Measurements from ENCODE around the gene SPINK1.
"Not testable (repeated sequence)": the region's sequence is repeated elsewhere in the genome, so short reads cannot be mapped to it uniquely, and the experiment has no call there.

Gene SPINK1

GRCh38 chr5:147803926-147804325 is 27.5 kb downstream of the SPINK1 start:
- Mint-ChIP-seq H3K27me3 (ENCODE audit: low read depth) (peaks cover 9% of the 10 kb centered on the region), H3K36me3 (ENCODE audit: low read depth) (no peaks in the 10 kb centered on the region), H3K4me3 (no peak overlapping the region), H3K4me1 (ENCODE audit: low read depth) (peaks cover 2% of the 10 kb centered on the region), H3K9me3 (no peaks in the 10 kb centered on the region), H3K27ac (no peak overlapping the region)

DNA sequence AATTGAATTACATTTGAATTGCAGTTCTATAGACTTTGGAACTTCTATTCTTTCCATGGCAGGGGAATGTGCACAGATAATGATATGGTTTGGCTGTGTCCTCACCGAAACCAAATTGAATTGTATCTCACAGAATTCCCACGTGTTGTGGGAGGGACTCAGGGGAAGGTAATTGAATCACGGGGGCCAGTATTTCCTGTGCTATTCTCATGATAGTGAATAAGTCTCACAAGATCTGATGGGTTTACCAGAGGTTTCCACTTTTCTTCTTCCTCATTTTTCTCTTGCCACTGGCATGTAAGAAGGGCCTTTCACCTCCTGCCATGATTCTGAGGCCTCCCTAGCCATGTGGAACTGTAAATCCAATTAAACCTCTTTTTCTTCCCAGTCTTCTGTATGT is 28.3 kb downstream of the SPINK1 start:
- not testable (repeated sequence) for H3K4me1 Mint-ChIP-seq (ENCODE audit: low read depth); H3K9me3 Mint-ChIP-seq; H3K27ac Mint-ChIP-seq; H3K4me3 Mint-ChIP-seq; H3K36me3 Mint-ChIP-seq (ENCODE audit: low read depth)
- peaks cover 10% of the 10 kb centered on the region for H3K27me3 Mint-ChIP-seq (ENCODE audit: low read depth)

DNA sequence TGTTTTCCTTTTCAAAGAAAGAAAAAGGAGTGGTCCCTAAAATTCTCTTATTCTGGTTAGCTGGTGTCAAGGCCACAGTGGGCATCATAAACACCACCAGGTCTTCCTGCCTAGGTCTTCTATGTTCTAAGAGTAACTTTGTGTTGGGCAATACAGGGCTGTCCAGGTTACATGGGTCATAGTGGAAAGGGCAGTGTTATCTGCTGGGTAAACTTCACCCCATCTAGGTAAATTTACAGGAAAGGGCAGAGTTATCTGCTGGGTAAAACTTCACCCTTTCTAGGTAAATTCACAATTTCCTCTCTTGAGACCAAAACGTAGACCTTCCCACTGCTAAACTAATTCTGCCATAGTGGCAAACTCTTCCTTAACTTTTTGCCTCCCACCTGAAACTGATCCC is 30.0 kb downstream of the SPINK1 start:
- no peak overlapping the region for H3K4me3 Mint-ChIP-seq
- no peak overlapping the region for H3K27ac Mint-ChIP-seq
- peaks cover 15% of the 10 kb centered on the region for H3K27me3 Mint-ChIP-seq (ENCODE audit: low read depth)
- no peaks in the 10 kb centered on the region for H3K9me3 Mint-ChIP-seq
- no peaks in the 10 kb centered on the region for H3K36me3 Mint-ChIP-seq (ENCODE audit: low read depth)
- peaks cover 2% of the 10 kb centered on the region for H3K4me1 Mint-ChIP-seq (ENCODE audit: low read depth)

DNA sequence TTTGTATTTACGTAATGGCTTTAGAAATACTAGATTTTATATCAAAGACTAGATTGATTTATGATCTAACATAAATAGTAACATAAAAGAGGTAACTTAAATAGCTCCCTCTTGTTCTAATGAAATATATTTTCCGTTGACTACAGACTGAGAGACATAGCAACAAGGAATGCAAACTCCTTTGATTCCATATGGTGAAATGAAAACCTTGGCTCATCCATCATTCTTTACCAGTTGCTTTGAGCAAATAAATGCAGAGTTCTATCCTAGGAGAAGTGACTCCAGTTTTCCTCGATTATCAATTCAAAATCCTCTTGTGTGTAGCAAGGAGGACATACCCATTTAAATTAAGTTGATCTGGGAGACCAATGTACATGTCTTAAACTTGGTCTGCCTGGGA is 31.0 kb downstream of the SPINK1 start:
- no peak overlapping the region for H3K27ac Mint-ChIP-seq
- H3K36me3 Mint-ChIP-seq (ENCODE audit: low read depth) = no peaks in the 10 kb centered on the region
- no peaks in the 10 kb centered on the region for H3K9me3 Mint-ChIP-seq
- no peak overlapping the region for H3K4me3 Mint-ChIP-seq
- peaks cover 21% of the 10 kb centered on the region for H3K27me3 Mint-ChIP-seq (ENCODE audit: low read depth)
- H3K4me1 Mint-ChIP-seq (ENCODE audit: low read depth) = peaks cover 2% of the 10 kb centered on the region

GRCh38 chr5:147796556-147797308 is 34.7 kb downstream of the SPINK1 start:
- Mint-ChIP-seq H3K36me3 (ENCODE audit: low read depth) (no peaks in the 10 kb centered on the region), H3K9me3 (no peaks in the 10 kb centered on the region), H3K4me1 (ENCODE audit: low read depth) (no peaks in the 10 kb centered on the region)

GRCh38 chr5:147791181-147791580 is 40.3 kb downstream of the SPINK1 start:
- H3K4me1 Mint-ChIP-seq (ENCODE audit: low read depth) = no peaks in the 10 kb centered on the region
- no peak overlapping the region for H3K4me3 Mint-ChIP-seq
- H3K27me3 Mint-ChIP-seq (ENCODE audit: low read depth) = peaks cover 10% of the 10 kb centered on the region
- H3K9me3 Mint-ChIP-seq = no peaks in the 10 kb centered on the region
- no peaks in the 10 kb centered on the region for H3K36me3 Mint-ChIP-seq (ENCODE audit: low read depth)
- no peak overlapping the region for H3K27ac Mint-ChIP-seq

More at GRCh38 chr5:147796556-147797308, 34.7 kb downstream of the SPINK1 start:
- Mint-ChIP-seq H3K27me3 (ENCODE audit: low read depth) (peaks cover 22% of the 10 kb centered on the region), H3K27ac (no peak overlapping the region), H3K4me3 (no peak overlapping the region)

GRCh38 chr5:147789820-147790219 is 41.7 kb downstream of the SPINK1 start:
- Mint-ChIP-seq H3K4me3 (no peak overlapping the region), H3K4me1 (ENCODE audit: low read depth) (no peaks in the 10 kb centered on the region), H3K36me3 (ENCODE audit: low read depth) (no peaks in the 10 kb centered on the region), H3K27ac (no peak overlapping the region), H3K9me3 (no peaks in the 10 kb centered on the region), H3K27me3 (ENCODE audit: low read depth) (peaks cover 4% of the 10 kb centered on the region)

DNA sequence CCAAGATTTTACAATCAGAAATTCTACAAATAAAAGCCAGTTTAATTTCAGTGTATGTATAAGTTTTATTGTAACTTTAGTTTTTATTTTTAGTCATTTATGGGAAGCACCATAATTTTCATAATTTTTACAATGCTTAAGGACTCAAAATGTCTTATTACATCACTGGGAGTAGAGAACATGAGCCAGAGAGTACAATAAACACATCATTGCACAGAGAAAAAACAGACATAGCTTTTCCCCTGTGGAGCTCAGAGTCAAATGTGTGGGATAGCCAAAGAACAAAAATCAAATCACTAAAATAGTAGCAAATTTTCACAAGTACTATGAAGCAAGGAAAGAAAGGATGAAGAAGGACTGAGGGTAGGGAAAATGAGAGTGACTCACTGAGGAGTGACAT is 43.4 kb downstream of the SPINK1 start:
- Mint-ChIP-seq H3K27me3 (ENCODE audit: low read depth) (peaks cover 4% of the 10 kb centered on the region), H3K36me3 (ENCODE audit: low read depth) (no peaks in the 10 kb centered on the region), H3K4me1 (ENCODE audit: low read depth) (no peaks in the 10 kb centered on the region), H3K4me3 (no peak overlapping the region), H3K27ac (no peak overlapping the region), H3K9me3 (no peaks in the 10 kb centered on the region)

DNA sequence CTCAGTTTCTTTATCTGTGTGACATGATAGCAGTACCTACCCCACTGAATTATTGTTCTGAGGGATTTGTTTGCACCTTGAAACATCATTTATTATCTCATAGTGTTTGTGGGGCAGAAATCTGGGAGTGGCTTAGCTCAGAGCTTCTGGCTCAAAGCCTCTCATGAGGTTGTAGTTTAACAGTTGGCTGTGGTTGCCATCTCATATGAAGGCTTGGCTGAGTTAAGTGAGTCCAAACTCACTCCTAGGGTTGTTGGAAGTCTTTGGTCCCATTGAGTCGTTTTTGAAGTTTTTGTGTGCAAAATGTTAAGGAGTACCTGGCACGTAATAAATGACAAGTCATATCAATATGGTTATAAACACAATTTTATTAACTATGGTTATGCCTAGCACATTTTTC is 45.3 kb downstream of the SPINK1 start:
- no peaks in the 10 kb centered on the region for H3K9me3 Mint-ChIP-seq
- H3K4me3 Mint-ChIP-seq = no peak overlapping the region
- peaks cover 4% of the 10 kb centered on the region for H3K27me3 Mint-ChIP-seq (ENCODE audit: low read depth)
- H3K4me1 Mint-ChIP-seq (ENCODE audit: low read depth) = peaks cover 12% of the 10 kb centered on the region
- no peak overlapping the region for H3K27ac Mint-ChIP-seq
- H3K36me3 Mint-ChIP-seq (ENCODE audit: low read depth) = no peaks in the 10 kb centered on the region

DNA sequence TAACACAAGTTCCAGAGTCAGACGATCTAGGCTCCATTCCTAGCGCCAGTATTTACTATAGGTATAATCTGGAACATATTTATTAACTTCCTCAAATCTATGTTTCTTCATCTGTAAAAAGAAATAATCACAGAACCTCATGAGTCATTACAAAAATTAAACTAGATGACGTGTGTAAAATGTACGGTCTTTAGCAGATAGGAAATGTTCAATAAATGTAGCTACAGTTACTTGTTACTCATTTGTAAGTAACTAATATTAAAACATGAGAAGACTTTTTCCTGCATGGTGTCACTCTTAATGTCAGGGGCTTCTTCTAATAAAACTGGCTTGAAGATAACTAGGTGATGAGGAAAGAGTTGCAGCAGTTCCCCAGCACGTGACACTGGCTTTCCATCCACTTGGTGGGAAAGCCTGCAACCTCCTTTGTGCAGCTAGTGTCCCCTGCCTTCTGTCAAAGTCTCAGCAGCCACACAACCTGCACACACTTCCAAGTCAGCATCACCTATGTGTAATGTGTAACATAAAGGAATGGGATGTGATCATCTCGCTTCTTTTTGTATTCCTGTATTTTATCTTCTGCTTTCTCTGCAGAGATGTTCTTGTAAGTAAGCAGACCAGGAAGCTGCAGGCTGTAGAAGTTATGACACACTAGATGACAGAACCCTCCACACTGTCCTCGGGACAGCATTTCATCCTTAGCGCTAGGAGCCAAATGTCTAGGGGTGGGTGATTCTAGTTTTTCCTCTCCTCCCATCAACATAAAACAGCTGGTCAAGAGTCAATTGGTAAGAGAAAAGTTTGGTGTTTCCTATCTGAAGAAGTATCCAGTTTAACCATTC is 47.1 kb downstream of the SPINK1 start:
- Mint-ChIP-seq H3K4me3 (no peak overlapping the region), H3K27ac (no peak overlapping the region), H3K4me1 (ENCODE audit: low read depth) (peaks cover 21% of the 10 kb centered on the region), H3K9me3 (no peaks in the 10 kb centered on the region), H3K27me3 (ENCODE audit: low read depth) (peaks cover 4% of the 10 kb centered on the region), H3K36me3 (ENCODE audit: low read depth) (no peaks in the 10 kb centered on the region)

- peak within 1 kb of the TSS; percentile 90 for H3K4me3 Mint-ChIP-seq
- peaks cover 21% of the 10 kb centered on the region for H3K4me1 Mint-ChIP-seq (ENCODE audit: low read depth)
- no peaks in the 10 kb centered on the region for H3K36me3 Mint-ChIP-seq (ENCODE audit: low read depth)
- H3K27me3 Mint-ChIP-seq (ENCODE audit: low read depth) = peaks cover 4% of the 10 kb centered on the region
- H3K9me3 Mint-ChIP-seq = no peaks in the 10 kb centered on the region
- peak within 1 kb of the TSS; percentile 88 for H3K27ac Mint-ChIP-seq
Measured at GRCh38 chr5:147782110-147783028, 49.1 kb downstream of the SPINK1 start, which contains the start of gene JAKMIP2. Gene JAKMIP2, minus strand, starts transcription at chr5:147782728. Its CDS starts 110,922 bp downstream, at chr5:147671806.

GRCh38 chr5:147780924-147781573 is 50.4 kb downstream of the SPINK1 start:
- peaks cover 7% of the 10 kb centered on the region for H3K36me3 Mint-ChIP-seq (ENCODE audit: low read depth)
- H3K27ac Mint-ChIP-seq = peak overlapping the region; percentile 18
- H3K27me3 Mint-ChIP-seq (ENCODE audit: low read depth) = no peaks in the 10 kb centered on the region
- H3K9me3 Mint-ChIP-seq = peaks cover 10% of the 10 kb centered on the region
- peak overlapping the region; percentile 90 for H3K4me3 Mint-ChIP-seq
- H3K4me1 Mint-ChIP-seq (ENCODE audit: low read depth) = peaks cover 21% of the 10 kb centered on the region

- Mint-ChIP-seq H3K4me3 (no peak overlapping the region), H3K36me3 (ENCODE audit: low read depth) (peaks cover 9% of the 10 kb centered on the region), H3K27me3 (ENCODE audit: low read depth) (no peaks in the 10 kb centered on the region), H3K27ac (no peak overlapping the region), H3K4me1 (ENCODE audit: low read depth) (peaks cover 21% of the 10 kb centered on the region), H3K9me3 (peaks cover 16% of the 10 kb centered on the region)
Measured at GRCh38 chr5:147779694-147780093, 51.8 kb downstream of the SPINK1 start.

GRCh38 chr5:147776989-147777388 is 54.5 kb downstream of the SPINK1 start:
- no peak overlapping the region for H3K4me3 Mint-ChIP-seq
- H3K9me3 Mint-ChIP-seq = peaks cover 16% of the 10 kb centered on the region
- H3K4me1 Mint-ChIP-seq (ENCODE audit: low read depth) = peaks cover 16% of the 10 kb centered on the region
- no peak overlapping the region for H3K27ac Mint-ChIP-seq
- peaks cover 9% of the 10 kb centered on the region for H3K36me3 Mint-ChIP-seq (ENCODE audit: low read depth)
- no peaks in the 10 kb centered on the region for H3K27me3 Mint-ChIP-seq (ENCODE audit: low read depth)

Measured in T-helper 1 cell treated with Interleukin-12 subunit alpha and Interleukin-12 subunit beta and Interleukin-4 antibody, amounts not matched to agents 30 μg/mL and 1 μg/mL, for 36 hours (primary cell).